ENCODE measurements around the gene DIS3L2. TPM values are rescaled to one million over a fixed set of nuclear protein-coding genes. Genes with fewer than 3 reads are reported as not detected.

The DIS3L2 gene
- total and polyA plus RNA-seq, 2 of the 8 experiments (the other 6 are each of a cell fraction or from before 2014, with no cell fraction given): 11.5 to 21.6 TPM

DNA sequence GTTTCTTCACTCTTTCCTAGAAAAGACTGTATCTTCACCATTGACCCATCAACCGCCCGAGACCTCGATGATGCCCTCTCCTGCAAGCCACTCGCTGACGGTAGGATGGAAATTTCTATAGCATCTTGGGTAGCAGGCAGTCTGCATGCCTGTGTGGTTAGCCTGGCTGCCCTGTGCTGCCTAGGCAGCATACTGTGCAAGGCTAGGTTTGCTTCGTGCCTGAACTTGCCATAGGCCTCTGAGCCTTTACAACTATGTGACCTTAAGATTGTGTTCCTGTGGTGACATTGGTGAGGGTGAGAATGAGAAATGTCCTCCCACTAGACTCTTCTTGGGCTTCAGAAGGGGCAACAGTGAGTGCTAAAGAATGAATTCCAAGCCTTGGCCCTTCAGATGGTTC, 248.8 kb downstream of the DIS3L2 start (continued):
- TF ChIP-seq PHF8 (conservative IDR thresholded peaks at IDR 0.05; ENCODE audit: low read depth, low read length): no peak
- TF ChIP-seq POLR2AphosphoS5 (IDR thresholded peaks at IDR 0.05; ENCODE audit: low read depth, low read length): no peak

Data from H1 (cell line).